ENCODE measurements around the gene PLCH2. TPM values are rescaled to one million over a fixed set of nuclear protein-coding genes. Genes with fewer than 3 reads are reported as not detected.

Gene PLCH2
- total RNA-seq, 1 experiment from 2014 or later, result 0.27 TPM

DNA sequence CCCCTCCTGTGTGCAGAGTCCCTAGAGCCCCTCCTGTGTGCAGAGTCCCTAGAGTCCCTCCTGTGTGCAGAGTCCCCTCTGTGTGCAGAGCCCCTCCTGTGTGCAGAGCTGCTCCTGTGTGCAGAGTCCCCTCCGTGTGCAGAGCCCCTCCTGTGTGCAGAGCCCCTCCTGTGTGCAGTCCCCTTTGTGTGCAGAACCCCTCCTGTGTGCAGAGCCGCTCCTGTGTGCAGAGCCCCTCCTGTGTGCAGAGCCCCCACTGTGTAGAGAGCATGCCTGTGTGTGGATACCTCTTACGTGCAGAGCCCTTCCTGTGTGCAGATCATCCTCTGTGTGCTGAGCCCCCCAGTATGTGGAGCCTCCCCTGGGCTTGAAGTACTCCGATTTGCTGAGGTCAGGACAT, 62.3 kb downstream of the PLCH2 start:
- H3K27me3 ChIP-seq (replicated peaks; ENCODE audit: control insufficient read depth, insufficient read depth, low read length), result no peaks in the 10 kb centered on the region
- DNase-seq, result no peak
- Mint-ChIP-seq H3K4me3 (ENCODE audit: unreplicated experiment) (no peak overlapping the region), H3K4me1 (ENCODE audit: low read depth, unreplicated experiment) (no peaks in the 10 kb centered on the region), H3K27ac (ENCODE audit: unreplicated experiment) (no peak overlapping the region), H3K9me3 (ENCODE audit: unreplicated experiment) (no peaks in the 10 kb centered on the region), H3K36me3 (ENCODE audit: insufficient read depth, unreplicated experiment) (no peaks in the 10 kb centered on the region), H3K27me3 (ENCODE audit: insufficient read depth, unreplicated experiment) (no peaks in the 10 kb centered on the region)
- TF ChIP-seq, protein P1, sequence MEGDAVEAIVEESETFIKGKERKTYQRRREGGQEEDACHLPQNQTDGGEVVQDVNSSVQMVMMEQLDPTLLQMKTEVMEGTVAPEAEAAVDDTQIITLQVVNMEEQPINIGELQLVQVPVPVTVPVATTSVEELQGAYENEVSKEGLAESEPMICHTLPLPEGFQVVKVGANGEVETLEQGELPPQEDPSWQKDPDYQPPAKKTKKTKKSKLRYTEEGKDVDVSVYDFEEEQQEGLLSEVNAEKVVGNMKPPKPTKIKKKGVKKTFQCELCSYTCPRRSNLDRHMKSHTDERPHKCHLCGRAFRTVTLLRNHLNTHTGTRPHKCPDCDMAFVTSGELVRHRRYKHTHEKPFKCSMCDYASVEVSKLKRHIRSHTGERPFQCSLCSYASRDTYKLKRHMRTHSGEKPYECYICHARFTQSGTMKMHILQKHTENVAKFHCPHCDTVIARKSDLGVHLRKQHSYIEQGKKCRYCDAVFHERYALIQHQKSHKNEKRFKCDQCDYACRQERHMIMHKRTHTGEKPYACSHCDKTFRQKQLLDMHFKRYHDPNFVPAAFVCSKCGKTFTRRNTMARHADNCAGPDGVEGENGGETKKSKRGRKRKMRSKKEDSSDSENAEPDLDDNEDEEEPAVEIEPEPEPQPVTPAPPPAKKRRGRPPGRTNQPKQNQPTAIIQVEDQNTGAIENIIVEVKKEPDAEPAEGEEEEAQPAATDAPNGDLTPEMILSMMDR (IDR thresholded peaks at IDR 0.05; ENCODE audit: insufficient read depth in 1 of 2, low read depth in 1 of 2, low read length in 1 of 2, severe bottlenecking in 1 of 2, unreplicated experiment in 1 of 2), result no peak
- no peaks in the 10 kb centered on the region for H3K9me3 ChIP-seq
- no peaks in the 10 kb centered on the region for H3K36me3 ChIP-seq (ENCODE audit: control insufficient read depth, insufficient read depth, low read length)
- BruUV-seq (replicated peaks), result no TSS peak
- POLR2A ChIA-PET, result no interaction called here
- no peak overlapping the region for H3K4me3 ChIP-seq (ENCODE audit: low read depth, low read length)
- intact Hi-C loops (cut with micrococcal nuclease; ENCODE audit: unreplicated experiment), result no loop called here
- CTCF ChIA-PET, result interaction anchor here (0.6 kb wide), 1 partner anchor 126 kb away, joined by 3 read pairs; no protein-coding TSS in a partner anchor
- H3K4me1 ChIP-seq, result no peaks in the 10 kb centered on the region

DNA sequence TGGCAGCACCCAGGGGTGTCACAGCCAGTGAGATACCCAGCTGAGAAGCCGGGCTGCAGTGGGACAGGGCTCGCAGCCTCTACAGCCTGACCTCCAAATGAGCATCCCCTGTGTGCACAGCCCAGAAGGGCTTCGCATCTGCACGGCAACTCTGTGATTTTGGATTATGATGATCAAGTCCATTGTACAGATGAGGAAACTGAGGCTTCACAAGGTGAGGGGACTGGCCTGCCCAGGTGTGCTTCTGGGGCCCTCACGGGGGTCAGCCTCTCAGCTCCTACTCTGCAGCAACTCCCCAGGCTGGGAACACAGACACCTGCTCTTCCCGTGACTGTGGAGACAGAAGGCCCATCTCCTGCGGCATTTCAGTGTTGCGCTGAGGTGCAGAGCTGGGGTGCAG, 62.8 kb downstream of the PLCH2 start:
- H3K27me3 Mint-ChIP-seq (ENCODE audit: insufficient read depth, unreplicated experiment), result no peaks in the 10 kb centered on the region
- BruUV-seq (replicated peaks), result no TSS peak

DNA sequence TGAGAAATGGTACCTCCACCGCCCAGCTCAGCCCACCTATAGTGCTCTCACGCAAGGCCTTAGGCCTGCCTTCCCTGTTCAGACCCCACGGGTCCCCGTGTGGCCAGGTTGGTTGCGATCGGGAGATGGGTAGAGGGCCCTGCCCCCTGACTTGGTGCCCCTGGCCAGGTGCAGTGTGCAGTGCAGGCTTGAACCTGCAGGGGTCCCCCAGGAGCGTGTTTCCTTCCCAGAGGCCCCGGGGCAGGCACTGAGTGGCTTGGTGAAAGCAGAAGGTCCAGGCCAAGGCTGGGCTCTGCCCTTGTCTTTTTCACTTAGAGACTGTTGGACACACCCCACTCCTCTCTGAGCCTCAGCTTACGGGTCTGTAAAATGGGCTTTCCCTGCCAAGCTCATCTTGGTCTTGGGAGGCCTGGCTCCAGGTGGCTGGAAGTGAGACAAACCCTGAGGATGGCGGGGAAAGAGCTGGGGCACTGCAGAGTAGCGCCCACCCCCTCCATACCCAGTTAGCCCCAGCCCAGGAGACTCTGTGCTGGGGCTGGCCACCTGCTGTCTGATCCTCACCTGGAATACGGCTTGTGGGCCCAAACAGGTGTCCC, 63.3 kb downstream of the PLCH2 start:
- Mint-ChIP-seq H3K4me1 (ENCODE audit: low read depth, unreplicated experiment) (no peaks in the 10 kb centered on the region), H3K9me3 (ENCODE audit: unreplicated experiment) (no peaks in the 10 kb centered on the region), H3K27me3 (ENCODE audit: insufficient read depth, unreplicated experiment) (no peaks in the 10 kb centered on the region), H3K36me3 (ENCODE audit: insufficient read depth, unreplicated experiment) (no peaks in the 10 kb centered on the region), H3K4me3 (ENCODE audit: unreplicated experiment) (no peak overlapping the region), H3K27ac (ENCODE audit: unreplicated experiment) (no peak overlapping the region)
- ChIA-PET POLR2A (no interaction called here), CTCF (no interaction called here)
- Histone ChIP-seq H3K9me3 (no peaks in the 10 kb centered on the region), H3K4me3 (ENCODE audit: low read depth, low read length) (no peak overlapping the region), H3K36me3 (ENCODE audit: control insufficient read depth, insufficient read depth, low read length) (no peaks in the 10 kb centered on the region), H3K27me3 (replicated peaks; ENCODE audit: control insufficient read depth, insufficient read depth, low read length) (no peaks in the 10 kb centered on the region), H3K4me1 (no peaks in the 10 kb centered on the region)
- TF ChIP-seq, protein P1 (IDR thresholded peaks at IDR 0.05; ENCODE audit: insufficient read depth in 1 of 2, low read depth in 1 of 2, low read length in 1 of 2, severe bottlenecking in 1 of 2, unreplicated experiment in 1 of 2), result peak in 1 of 2 experiments; percentile 21
- DNase-seq, result no peak
- intact Hi-C loops (cut with micrococcal nuclease; ENCODE audit: unreplicated experiment), result no loop called here
- no TSS peak for BruUV-seq (replicated peaks)

More for the DNA sequence above, 62.8 kb downstream of the PLCH2 start:
- H3K4me1 Mint-ChIP-seq (ENCODE audit: low read depth, unreplicated experiment), result no peaks in the 10 kb centered on the region
- Histone ChIP-seq H3K4me1 (no peaks in the 10 kb centered on the region), H3K36me3 (ENCODE audit: control insufficient read depth, insufficient read depth, low read length) (no peaks in the 10 kb centered on the region), H3K9me3 (no peaks in the 10 kb centered on the region), H3K27me3 (replicated peaks; ENCODE audit: control insufficient read depth, insufficient read depth, low read length) (no peaks in the 10 kb centered on the region), H3K4me3 (ENCODE audit: low read depth, low read length) (no peak overlapping the region)
- CTCF ChIA-PET, result no interaction called here
- POLR2A ChIA-PET, result no interaction called here
- H3K36me3 Mint-ChIP-seq (ENCODE audit: insufficient read depth, unreplicated experiment), result no peaks in the 10 kb centered on the region
- H3K9me3 Mint-ChIP-seq (ENCODE audit: unreplicated experiment), result no peaks in the 10 kb centered on the region
- intact Hi-C loops (cut with micrococcal nuclease; ENCODE audit: unreplicated experiment), result no loop called here
- H3K4me3 Mint-ChIP-seq (ENCODE audit: unreplicated experiment), result no peak overlapping the region
- no peak for DNase-seq
- TF ChIP-seq, protein P1 (IDR thresholded peaks at IDR 0.05; ENCODE audit: insufficient read depth in 1 of 2, low read depth in 1 of 2, low read length in 1 of 2, severe bottlenecking in 1 of 2, unreplicated experiment in 1 of 2), result no peak
- H3K27ac Mint-ChIP-seq (ENCODE audit: unreplicated experiment), result no peak overlapping the region
